ENCODE data around the gene SEC14L2.

- no peak for TF ChIP-seq CTCF (IDR thresholded peaks at IDR 0.05)
- TF ChIP-seq POLR2A (IDR thresholded peaks at IDR 0.05), result no peak
Measured at GRCh38 chr22:30382340-30382739, 14.5 kb upstream of the SEC14L2 start.

Measured in esophagus squamous epithelium (tissue), 4 donors.